Stomach smooth muscle (tissue), 2 donors: ENCODE results near the gene RLN3.
A peak's percentile ranks its signal among the peaks of the same experiment; 100 is the strongest.

Source experiments
- H3K27ac ChIP-seq: one replicate; pipeline ENCODE4 v1.7.0; 2013; ENCODE audit warnings: mild to moderate bottlenecking, low read length, inconsistent platforms
- H3K27me3 ChIP-seq, 2 donors: one replicate each; pipeline ENCODE4 v1.7.0; 2013; ENCODE audit warnings: low read length in 2 of 2; ENCODE audit not compliant: insufficient read depth in 2 of 2, control insufficient read depth in 1 of 2
- H3K36me3 ChIP-seq, 2 donors: one replicate each; pipeline ENCODE4 v1.7.0; 2013; ENCODE audit warnings: low read length in 2 of 2; ENCODE audit not compliant: control insufficient read depth in 2 of 2, insufficient read depth in 2 of 2
- H3K4me1 ChIP-seq: one replicate; pipeline ENCODE4 v1.7.0; 2013; ENCODE audit warnings: low read length; ENCODE audit not compliant: control insufficient read depth, insufficient read depth
- H3K4me3 ChIP-seq, 2 donors: one replicate each; pipeline ENCODE4 v1.7.0; 2013; ENCODE audit warnings: low read length in 2 of 2
- H3K9ac ChIP-seq, 2 donors: one replicate each; pipeline ENCODE4 v1.7.0; 2013; ENCODE audit warnings: low read length in 2 of 2, mild to moderate bottlenecking in 1 of 2
- H3K9me3 ChIP-seq, 2 donors: one replicate each; pipeline ENCODE4 v1.7.0; 2013; ENCODE audit warnings: low read length in 2 of 2; ENCODE audit not compliant: control insufficient read depth in 2 of 2
- donor health status: healthy.
- donor health status: Pancreatic carcinoma.

Gene RLN3

GRCh38 chr19:14063105-14063504, 35.2 kb downstream of the RLN3 start:
- Histone ChIP-seq H3K4me3 (no peak overlapping the region), H3K4me1 (peaks cover 1% of the 10 kb centered on the region), H3K27ac (no peak overlapping the region), H3K9ac (no peak overlapping the region), H3K9me3 (no peaks in the 10 kb centered on the region), H3K36me3 (no peaks in the 10 kb centered on the region), H3K27me3 (peaks cover 26 to 30% of the 10 kb centered on the region in 2 donors)

GRCh38 chr19:14066134-14066533, 38.2 kb downstream of the RLN3 start:
- Histone ChIP-seq H3K36me3 (no peaks in the 10 kb centered on the region), H3K4me1 (no peaks in the 10 kb centered on the region), H3K9me3 (no peaks in the 10 kb centered on the region), H3K9ac (no peak overlapping the region), H3K27ac (no peak overlapping the region), H3K4me3 (no peak overlapping the region), H3K27me3 (peaks cover 4 to 7% of the 10 kb centered on the region in 2 donors)

GRCh38 chr19:14070268-14071050, 42.5 kb downstream of the RLN3 start:
- no peaks in the 10 kb centered on the region for H3K9me3 ChIP-seq
- H3K9ac ChIP-seq, result no peak overlapping the region
- H3K4me3 ChIP-seq, result no peak overlapping the region
- H3K27me3 ChIP-seq, result no peaks in the 10 kb centered on the region
- H3K27ac ChIP-seq, result no peak overlapping the region
- H3K4me1 ChIP-seq, result peaks cover 33% of the 10 kb centered on the region
- no peaks in the 10 kb centered on the region for H3K36me3 ChIP-seq

- peaks cover 34% of the 10 kb centered on the region for H3K4me1 ChIP-seq
- H3K9ac ChIP-seq, result peak within 1 kb of the TSS; percentile 80 to 88
- H3K36me3 ChIP-seq, result no peaks in the 10 kb centered on the region
These were observed 44.8 kb downstream of the RLN3 start, which contains the start of gene MISP3 for GRCh38 chr19:14072535-14073260. Gene MISP3 (plus strand): TSS chr19:14072786. CDS start chr19:14073310, 524 bp downstream.

GRCh38 chr19:14073261-14073924, 45.4 kb downstream of the RLN3 start:
- Histone ChIP-seq H3K27me3 (no peaks in the 10 kb centered on the region), H3K4me3 (peak overlapping the region; percentile 86 to 87), H3K27ac (peak overlapping the region; percentile 83), H3K4me1 (peaks cover 34% of the 10 kb centered on the region), H3K9me3 (no peaks in the 10 kb centered on the region), H3K36me3 (no peaks in the 10 kb centered on the region), H3K9ac (peak overlapping the region; percentile 80 to 88)

More at GRCh38 chr19:14072535-14073260, 44.8 kb downstream of the RLN3 start, which contains the start of gene MISP3:
- no peaks in the 10 kb centered on the region for H3K27me3 ChIP-seq
- peak within 1 kb of the TSS; percentile 86 to 87 for H3K4me3 ChIP-seq
- peak within 1 kb of the TSS; percentile 83 for H3K27ac ChIP-seq
- no peaks in the 10 kb centered on the region for H3K9me3 ChIP-seq

- Histone ChIP-seq H3K9ac (peak overlapping the region; percentile 80 to 88), H3K27me3 (no peaks in the 10 kb centered on the region), H3K4me3 (peak overlapping the region; percentile 86 to 87), H3K27ac (peak overlapping the region; percentile 83), H3K9me3 (no peaks in the 10 kb centered on the region), H3K36me3 (no peaks in the 10 kb centered on the region), H3K4me1 (peaks cover 34% of the 10 kb centered on the region)
These were observed 46.2 kb downstream of the RLN3 start for GRCh38 chr19:14073925-14074838.

- no peak overlapping the region for H3K27ac ChIP-seq
- H3K36me3 ChIP-seq, result no peaks in the 10 kb centered on the region
- H3K9ac ChIP-seq, result no peak overlapping the region
- no peaks in the 10 kb centered on the region for H3K27me3 ChIP-seq
- no peak overlapping the region for H3K4me3 ChIP-seq
- H3K9me3 ChIP-seq, result no peaks in the 10 kb centered on the region
- H3K4me1 ChIP-seq, result peaks cover 33% of the 10 kb centered on the region
These were observed 50.5 kb downstream of the RLN3 start for GRCh38 chr19:14078411-14078810.
